ENCODE data around the gene HEATR5A.

DNA sequence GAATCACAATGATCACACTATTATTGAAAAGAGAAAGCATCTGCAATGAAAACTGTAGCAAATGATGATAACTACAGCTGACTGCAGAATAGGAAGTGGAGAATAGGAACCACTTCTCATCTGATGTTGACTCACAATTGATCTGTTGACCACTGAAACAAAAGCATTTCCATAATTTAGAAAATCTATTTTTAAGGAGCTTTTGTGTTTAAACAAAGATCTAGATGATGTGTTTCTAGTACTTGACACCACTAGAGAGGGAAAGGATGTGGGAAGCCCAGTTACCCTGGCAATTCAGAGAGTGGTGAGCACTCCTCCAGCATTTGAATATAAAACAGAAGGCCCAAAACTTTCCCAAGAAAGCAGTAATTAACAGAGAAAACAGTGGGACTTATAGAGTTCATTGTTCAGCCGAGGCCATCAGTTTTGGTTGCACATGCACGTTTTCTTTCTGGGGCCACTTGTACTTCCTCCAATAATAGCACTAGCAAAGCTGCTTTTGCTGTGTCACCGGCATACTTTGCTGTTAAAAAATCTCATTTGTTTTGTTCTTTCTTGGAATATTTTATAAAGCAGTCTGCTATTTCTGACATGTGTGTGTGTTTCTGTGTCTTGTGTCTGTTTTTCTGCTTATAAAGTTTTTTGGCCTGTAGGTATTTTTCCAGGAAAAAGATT is 136.6 kb downstream of the HEATR5A start:
- TF ChIP-seq, protein P1, sequence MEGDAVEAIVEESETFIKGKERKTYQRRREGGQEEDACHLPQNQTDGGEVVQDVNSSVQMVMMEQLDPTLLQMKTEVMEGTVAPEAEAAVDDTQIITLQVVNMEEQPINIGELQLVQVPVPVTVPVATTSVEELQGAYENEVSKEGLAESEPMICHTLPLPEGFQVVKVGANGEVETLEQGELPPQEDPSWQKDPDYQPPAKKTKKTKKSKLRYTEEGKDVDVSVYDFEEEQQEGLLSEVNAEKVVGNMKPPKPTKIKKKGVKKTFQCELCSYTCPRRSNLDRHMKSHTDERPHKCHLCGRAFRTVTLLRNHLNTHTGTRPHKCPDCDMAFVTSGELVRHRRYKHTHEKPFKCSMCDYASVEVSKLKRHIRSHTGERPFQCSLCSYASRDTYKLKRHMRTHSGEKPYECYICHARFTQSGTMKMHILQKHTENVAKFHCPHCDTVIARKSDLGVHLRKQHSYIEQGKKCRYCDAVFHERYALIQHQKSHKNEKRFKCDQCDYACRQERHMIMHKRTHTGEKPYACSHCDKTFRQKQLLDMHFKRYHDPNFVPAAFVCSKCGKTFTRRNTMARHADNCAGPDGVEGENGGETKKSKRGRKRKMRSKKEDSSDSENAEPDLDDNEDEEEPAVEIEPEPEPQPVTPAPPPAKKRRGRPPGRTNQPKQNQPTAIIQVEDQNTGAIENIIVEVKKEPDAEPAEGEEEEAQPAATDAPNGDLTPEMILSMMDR (CRISPR knock-in tag; IDR thresholded peaks at IDR 0.05) = no peak
- TF ChIP-seq, protein P2, sequence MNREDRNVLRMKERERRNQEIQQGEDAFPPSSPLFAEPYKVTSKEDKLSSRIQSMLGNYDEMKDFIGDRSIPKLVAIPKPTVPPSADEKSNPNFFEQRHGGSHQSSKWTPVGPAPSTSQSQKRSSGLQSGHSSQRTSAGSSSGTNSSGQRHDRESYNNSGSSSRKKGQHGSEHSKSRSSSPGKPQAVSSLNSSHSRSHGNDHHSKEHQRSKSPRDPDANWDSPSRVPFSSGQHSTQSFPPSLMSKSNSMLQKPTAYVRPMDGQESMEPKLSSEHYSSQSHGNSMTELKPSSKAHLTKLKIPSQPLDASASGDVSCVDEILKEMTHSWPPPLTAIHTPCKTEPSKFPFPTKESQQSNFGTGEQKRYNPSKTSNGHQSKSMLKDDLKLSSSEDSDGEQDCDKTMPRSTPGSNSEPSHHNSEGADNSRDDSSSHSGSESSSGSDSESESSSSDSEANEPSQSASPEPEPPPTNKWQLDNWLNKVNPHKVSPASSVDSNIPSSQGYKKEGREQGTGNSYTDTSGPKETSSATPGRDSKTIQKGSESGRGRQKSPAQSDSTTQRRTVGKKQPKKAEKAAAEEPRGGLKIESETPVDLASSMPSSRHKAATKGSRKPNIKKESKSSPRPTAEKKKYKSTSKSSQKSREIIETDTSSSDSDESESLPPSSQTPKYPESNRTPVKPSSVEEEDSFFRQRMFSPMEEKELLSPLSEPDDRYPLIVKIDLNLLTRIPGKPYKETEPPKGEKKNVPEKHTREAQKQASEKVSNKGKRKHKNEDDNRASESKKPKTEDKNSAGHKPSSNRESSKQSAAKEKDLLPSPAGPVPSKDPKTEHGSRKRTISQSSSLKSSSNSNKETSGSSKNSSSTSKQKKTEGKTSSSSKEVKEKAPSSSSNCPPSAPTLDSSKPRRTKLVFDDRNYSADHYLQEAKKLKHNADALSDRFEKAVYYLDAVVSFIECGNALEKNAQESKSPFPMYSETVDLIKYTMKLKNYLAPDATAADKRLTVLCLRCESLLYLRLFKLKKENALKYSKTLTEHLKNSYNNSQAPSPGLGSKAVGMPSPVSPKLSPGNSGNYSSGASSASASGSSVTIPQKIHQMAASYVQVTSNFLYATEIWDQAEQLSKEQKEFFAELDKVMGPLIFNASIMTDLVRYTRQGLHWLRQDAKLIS (CRISPR knock-in tag; IDR thresholded peaks at IDR 0.05) = no peak
- TF ChIP-seq ZNF224 (CRISPR knock-in tag; IDR thresholded peaks at IDR 0.05) (no peak), JUNB (CRISPR knock-in tag; IDR thresholded peaks at IDR 0.05; ENCODE audit: borderline replicate concordance) (no peak)
